Keratinocyte (primary cell): ENCODE results near the gene DPP8. TPM values are rescaled to one million over a fixed set of nuclear protein-coding genes. Genes with fewer than 3 reads are reported as not detected.
A peak's percentile ranks its signal among the peaks of the same experiment; 100 is the strongest.

Experiments used
- DNase-seq: peaks from one replicate; pipeline ENCODE4 v3.0.0-alpha.2; 2011; ENCODE audit warnings: low read depth, missing footprints, low spot score
- FAIRE-seq: peaks from 2 replicates; lab custom pipeline; 2011; peaks lifted over from hg19 to GRCh38; lab: Jason Lieb, UNC
- H2AFZ ChIP-seq: 2 replicates; pipeline ENCODE4 v1.6.0; 2012; ENCODE audit warnings: low read length, control low read depth, inconsistent platforms; ENCODE audit not compliant: control insufficient read depth
- H3K27ac ChIP-seq: 2 replicates; pipeline ENCODE4 v1.5.1; 2011; ENCODE audit warnings: low read length; ENCODE audit not compliant: control insufficient read depth, insufficient read depth
- H3K27me3 ChIP-seq: 3 replicates; pipeline ENCODE4 v1.6.0; 2011; ENCODE audit warnings: low read length; ENCODE audit not compliant: control insufficient read depth, insufficient read depth; ENCODE audit errors: extremely low read depth
- H3K36me3 ChIP-seq, 2 experiments: 2 replicates in 1 of 2; 3 replicates in 1 of 2; pipeline ENCODE4 v1.5.1; 2011; ENCODE audit warnings: low read length in 2 of 2, mild to moderate bottlenecking in 1 of 2; ENCODE audit not compliant: control insufficient read depth in 2 of 2, insufficient read depth in 2 of 2; ENCODE audit errors: extremely low read depth in 1 of 2
- H3K4me1 ChIP-seq: 3 replicates; pipeline ENCODE4 v1.5.1; 2011; ENCODE audit warnings: low read length; ENCODE audit not compliant: control insufficient read depth, insufficient read depth; ENCODE audit errors: extremely low read depth
- H3K4me2 ChIP-seq: 3 replicates; pipeline ENCODE4 v1.6.0; 2011; ENCODE audit warnings: low read depth, low read length; ENCODE audit not compliant: control insufficient read depth, insufficient read depth; ENCODE audit errors: extremely low read depth
- H3K4me3 ChIP-seq, 3 experiments: fragments of 200-600 bp in 1 of 3; sonication (generic) in 1 of 3; 2 replicates in 2 of 3; 3 replicates in 1 of 3; pipeline ENCODE4 v1.5.1; 2011 to 2016; ENCODE audit warnings: low read length in 3 of 3, mild to moderate bottlenecking in 3 of 3, control low read depth in 2 of 3, inconsistent platforms in 1 of 3, low read depth in 1 of 3, mixed read lengths in 1 of 3, mixed run types in 1 of 3, moderate library complexity in 1 of 3; ENCODE audit not compliant: control insufficient read depth in 2 of 3, insufficient read depth in 2 of 3; ENCODE audit errors: extremely low read depth in 1 of 3
- H3K79me2 ChIP-seq: 2 replicates; pipeline ENCODE4 v1.6.0; 2012; ENCODE audit warnings: low read length; ENCODE audit not compliant: control insufficient read depth, insufficient read depth
- H3K9ac ChIP-seq: 3 replicates; pipeline ENCODE4 v1.6.0; 2011; ENCODE audit warnings: low read length; ENCODE audit not compliant: control insufficient read depth, insufficient read depth; ENCODE audit errors: extremely low read depth
- H3K9me1 ChIP-seq: 3 replicates; pipeline ENCODE4 v1.6.0; 2011; ENCODE audit warnings: low read length; ENCODE audit not compliant: control insufficient read depth, insufficient read depth; ENCODE audit errors: extremely low read depth
- H3K9me3 ChIP-seq: 2 replicates; pipeline ENCODE4 v1.5.1; 2012; ENCODE audit warnings: low read depth, low read length; ENCODE audit not compliant: control insufficient read depth
- H4K20me1 ChIP-seq: 3 replicates; pipeline ENCODE4 v1.6.0; 2011; ENCODE audit warnings: low read length; ENCODE audit not compliant: control insufficient read depth, insufficient read depth; ENCODE audit errors: extremely low read depth
- EZH2 ChIP-seq: IDR thresholded peaks from one replicate; pipeline ENCODE4 v1.6.1; 2012; ENCODE audit warnings: inconsistent platforms, mild to moderate bottlenecking, low read length, moderate library complexity
- dilution Hi-C: fragments of 300-500 bp; cut with MboI; formaldehyde crosslinking; loops from one replicate; pipeline ENCODE4 v1.7.0; 2020; ENCODE audit warnings: low sequenced_read_pairs; ENCODE audit not compliant: extremely low pct_ligation_motif_present
- polyA plus RNA-seq, 5 experiments: library from polyadenylated mRNA; depleted of rRNA in 3 of 5; stranded (reverse) in 3 of 5; stranded (forward) in 1 of 5; unstranded in 1 of 5; fragments of >200 nt; gene quantifications; 1 replicate in 1 of 5; 2 replicates in 3 of 5; 3 replicates in 1 of 5; pipeline versions ENCODE4 v1.2.1 to v1.2.3, GENCODE V29; 2011 to 2012; ENCODE audit warnings: missing spikeins in 2 of 5, low read depth in 1 of 5, low replicate concordance in 1 of 5
- TF ChIP-seq, protein P1 (sequence below), 3 experiments: IDR thresholded peaks in 1 of 3; conservative IDR thresholded peaks in 1 of 3; optimal IDR thresholded peaks in 1 of 3; 2 replicates in 2 of 3; 3 replicates in 1 of 3; pipeline versions ENCODE3 to v1.5.1; 2011; ENCODE audit warnings: low read length in 3 of 3, mild to moderate bottlenecking in 3 of 3, moderate library complexity in 2 of 3, control low read depth in 1 of 3, inconsistent platforms in 1 of 3; ENCODE audit not compliant: insufficient read depth in 2 of 3; ENCODE audit errors: extremely low read depth in 1 of 3

DPP8 gene
- polyA plus RNA-seq, 1 donor (not counting 4 experiments of a cell fraction or from before 2014, with no cell fraction given) = 21.6 TPM

DNA sequence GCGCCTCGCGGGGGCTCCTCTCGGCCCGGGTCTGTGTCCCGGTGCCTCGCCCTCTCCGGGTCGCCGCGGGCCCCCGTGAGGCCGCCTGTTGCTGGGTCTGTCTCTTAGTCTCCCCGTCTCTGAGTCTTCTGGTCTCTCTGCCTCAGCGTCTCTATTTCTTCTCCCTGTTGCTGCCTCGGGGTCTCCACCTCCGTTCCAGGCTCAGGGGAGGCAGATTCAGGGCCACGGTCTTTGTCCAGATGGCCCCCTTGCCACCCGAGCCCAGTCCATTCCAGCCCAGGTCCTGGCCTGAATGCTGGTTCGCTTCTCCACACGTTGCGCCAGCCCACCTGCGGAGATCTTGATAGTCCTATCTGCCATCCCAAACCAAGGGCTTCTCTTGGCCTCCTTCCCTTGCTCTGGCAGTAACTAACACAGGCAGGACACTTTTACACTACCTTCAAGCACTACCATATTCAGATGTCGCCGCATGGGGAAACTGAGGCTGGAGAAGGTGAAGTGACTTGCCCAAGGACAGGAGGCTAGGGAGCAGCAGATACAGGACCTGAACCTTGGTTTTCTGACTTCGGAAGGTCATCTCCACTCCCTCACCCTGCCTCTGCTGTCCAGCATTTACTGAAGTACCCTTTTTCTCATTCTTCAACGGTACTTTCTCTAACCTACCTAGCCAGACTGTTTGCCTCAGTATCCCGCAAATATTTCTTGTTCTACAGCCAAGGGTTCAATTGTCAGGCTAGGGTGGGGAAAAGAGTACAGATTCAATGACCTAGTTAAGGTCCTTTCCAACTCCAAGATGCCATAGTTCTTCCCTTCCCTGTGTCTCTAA lies 94.1 kb downstream of the DPP8 start:
- TF ChIP-seq EZH2 = peak; percentile 84
- TF ChIP-seq, protein P1, sequence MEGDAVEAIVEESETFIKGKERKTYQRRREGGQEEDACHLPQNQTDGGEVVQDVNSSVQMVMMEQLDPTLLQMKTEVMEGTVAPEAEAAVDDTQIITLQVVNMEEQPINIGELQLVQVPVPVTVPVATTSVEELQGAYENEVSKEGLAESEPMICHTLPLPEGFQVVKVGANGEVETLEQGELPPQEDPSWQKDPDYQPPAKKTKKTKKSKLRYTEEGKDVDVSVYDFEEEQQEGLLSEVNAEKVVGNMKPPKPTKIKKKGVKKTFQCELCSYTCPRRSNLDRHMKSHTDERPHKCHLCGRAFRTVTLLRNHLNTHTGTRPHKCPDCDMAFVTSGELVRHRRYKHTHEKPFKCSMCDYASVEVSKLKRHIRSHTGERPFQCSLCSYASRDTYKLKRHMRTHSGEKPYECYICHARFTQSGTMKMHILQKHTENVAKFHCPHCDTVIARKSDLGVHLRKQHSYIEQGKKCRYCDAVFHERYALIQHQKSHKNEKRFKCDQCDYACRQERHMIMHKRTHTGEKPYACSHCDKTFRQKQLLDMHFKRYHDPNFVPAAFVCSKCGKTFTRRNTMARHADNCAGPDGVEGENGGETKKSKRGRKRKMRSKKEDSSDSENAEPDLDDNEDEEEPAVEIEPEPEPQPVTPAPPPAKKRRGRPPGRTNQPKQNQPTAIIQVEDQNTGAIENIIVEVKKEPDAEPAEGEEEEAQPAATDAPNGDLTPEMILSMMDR (optimal IDR thresholded peaks at IDR 0.05 in 1 of 3, IDR thresholded peaks at IDR 0.05 in 1 of 3, conservative IDR thresholded peaks at IDR 0.05 in 1 of 3; ENCODE audit: extremely low read depth in 1 of 3, insufficient read depth in 2 of 3, low read length in 3 of 3) = no peak
- no peak overlapping the region for H3K9ac ChIP-seq
- H3K4me1 ChIP-seq = peaks cover 9% of the 10 kb centered on the region
- FAIRE-seq = no peak
- H3K27ac ChIP-seq = no peak overlapping the region
- no peaks in the 10 kb centered on the region for H3K9me3 ChIP-seq
- H3K9me1 ChIP-seq = no peaks in the 10 kb centered on the region
- peaks cover 43% of the 10 kb centered on the region for H3K27me3 ChIP-seq
- H2AFZ ChIP-seq = no peak overlapping the region
- no peaks in the 10 kb centered on the region for H3K36me3 ChIP-seq
- no peak overlapping the region for H3K4me3 ChIP-seq
- no peaks in the 10 kb centered on the region for H4K20me1 ChIP-seq
- H3K79me2 ChIP-seq = no peaks in the 10 kb centered on the region
- dilution Hi-C loops = no loop called here
- H3K4me2 ChIP-seq = peak overlapping the region; percentile 8
- DNase-seq = no peak

DNA sequence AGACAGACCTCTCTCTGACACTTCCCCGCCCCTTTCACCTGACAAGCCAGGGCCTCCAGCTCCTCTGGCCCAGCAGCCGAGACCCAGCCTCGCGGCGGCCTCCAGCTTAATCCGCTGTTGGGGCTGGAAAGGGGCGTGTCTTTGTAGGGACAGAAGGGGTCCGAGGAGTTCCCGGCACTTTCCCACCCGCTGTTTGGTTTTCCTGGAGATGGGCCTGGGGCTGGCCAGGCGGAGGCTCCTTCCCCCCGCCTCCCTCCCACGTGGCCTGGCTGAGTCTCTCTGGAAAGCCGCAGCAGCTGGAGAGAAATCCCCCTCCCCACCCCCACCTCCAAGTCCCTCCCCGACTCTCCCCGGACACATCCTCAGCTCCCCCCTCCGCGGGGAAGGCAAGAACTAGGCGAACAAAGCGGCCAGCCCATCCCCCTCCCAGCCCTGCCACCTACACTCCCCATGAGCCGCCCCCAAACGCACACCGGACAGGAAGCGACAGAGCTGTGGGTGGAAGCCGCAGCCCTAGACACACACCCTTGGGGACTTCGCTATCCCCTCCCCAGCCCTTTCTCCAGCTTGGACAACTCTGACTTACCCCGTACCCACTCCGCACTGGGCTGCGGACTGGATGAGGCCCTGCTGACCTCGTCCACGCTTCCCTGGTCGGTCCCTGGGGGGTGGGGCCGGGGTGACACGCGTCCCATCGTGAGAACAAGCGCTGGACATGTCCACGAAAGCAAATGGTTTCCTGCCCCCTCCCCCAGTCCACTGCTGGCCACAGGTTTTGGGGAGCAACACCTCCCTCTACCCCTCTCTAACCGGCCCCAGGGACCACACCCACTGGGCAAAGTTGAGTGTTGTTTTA lies 95.9 kb downstream of the DPP8 start:
- H3K27me3 ChIP-seq = peaks cover 43% of the 10 kb centered on the region
- dilution Hi-C loops = no loop called here
- H3K27ac ChIP-seq = no peak overlapping the region

More for the DNA sequence above, 95.9 kb downstream of the DPP8 start:
- Histone ChIP-seq H3K9me3 (no peaks in the 10 kb centered on the region), H3K4me2 (peak overlapping the region; percentile 78), H3K4me3 (peak overlapping the region in 2 of 3 experiments; percentile 25 to 66), H3K4me1 (peaks cover 9% of the 10 kb centered on the region), H3K9me1 (no peaks in the 10 kb centered on the region), H4K20me1 (no peaks in the 10 kb centered on the region), H3K79me2 (no peaks in the 10 kb centered on the region), H3K9ac (no peak overlapping the region), H3K36me3 (no peaks in the 10 kb centered on the region), H2AFZ (no peak overlapping the region)
- TF ChIP-seq, protein P1 (optimal IDR thresholded peaks at IDR 0.05 in 1 of 3, IDR thresholded peaks at IDR 0.05 in 1 of 3, conservative IDR thresholded peaks at IDR 0.05 in 1 of 3; ENCODE audit: extremely low read depth in 1 of 3, insufficient read depth in 2 of 3, low read length in 3 of 3) = no peak
- TF ChIP-seq EZH2 = no peak
- FAIRE-seq (no peak), DNase-seq (no peak)
